Mesenchymal stem cell (in vitro differentiated cells and primary cell): ENCODE data around the gene TTR.

Experiments
- DNase-seq: peaks from one replicate; pipeline ENCODE4 v3.0.0-alpha.2; 2013
- H2AFZ ChIP-seq: one replicate; pipeline ENCODE4 v1.6.1; 2013; ENCODE audit warnings: low read depth, mild to moderate bottlenecking, control low read depth, inconsistent platforms, low read length, moderate library complexity
- H2AK5ac ChIP-seq: 2 replicates; pipeline ENCODE4 v1.6.1; 2013; ENCODE audit warnings: low read length, moderate library complexity, mild to moderate bottlenecking, inconsistent platforms; ENCODE audit not compliant: severe bottlenecking
- H2BK120ac ChIP-seq: one replicate; pipeline ENCODE4 v1.6.1; 2013; ENCODE audit warnings: low read depth, mild to moderate bottlenecking, inconsistent platforms, low read length, moderate library complexity
- H2BK12ac ChIP-seq, 2 experiments: one replicate each; pipeline ENCODE4 v1.6.1; 2013; ENCODE audit warnings: inconsistent platforms in 2 of 2, low read length in 2 of 2, mild to moderate bottlenecking in 2 of 2, moderate library complexity in 2 of 2, control low read depth in 1 of 2
- H2BK15ac ChIP-seq: one replicate; pipeline ENCODE4 v1.6.1; 2013; ENCODE audit warnings: mild to moderate bottlenecking, low read depth, inconsistent platforms; ENCODE audit not compliant: poor library complexity, severe bottlenecking
- H2BK5ac ChIP-seq: 2 replicates; pipeline ENCODE4 v1.6.1; 2013; ENCODE audit warnings: low read depth, mild to moderate bottlenecking, low read length, control low read depth, inconsistent platforms; ENCODE audit not compliant: poor library complexity, severe bottlenecking
- H3K14ac ChIP-seq, 2 experiments: one replicate each; pipeline ENCODE4 v1.6.1; 2013; ENCODE audit warnings: inconsistent platforms in 2 of 2, low read length in 2 of 2, control low read depth in 1 of 2, mild to moderate bottlenecking in 1 of 2, moderate library complexity in 1 of 2
- H3K18ac ChIP-seq, 2 experiments: one replicate each; pipeline ENCODE4 v1.6.1; 2013; ENCODE audit warnings: inconsistent platforms in 2 of 2, low read length in 2 of 2, control low read depth in 1 of 2, low read depth in 1 of 2, mild to moderate bottlenecking in 1 of 2
- H3K23ac ChIP-seq, 2 experiments: one replicate each; pipeline ENCODE4 v1.6.1; 2013; ENCODE audit warnings: inconsistent platforms in 2 of 2, low read length in 2 of 2, mild to moderate bottlenecking in 2 of 2, moderate library complexity in 2 of 2, control low read depth in 1 of 2
- H3K27ac ChIP-seq: 2 replicates; pipeline ENCODE4 v1.5.1; 2013; ENCODE audit warnings: mild to moderate bottlenecking, moderate library complexity, low read length, control low read depth, inconsistent platforms; ENCODE audit not compliant: poor library complexity, severe bottlenecking
- H3K27me3 ChIP-seq, 2 experiments: 2 replicates each; pipeline versions ENCODE4 v1.6.1 to v1.7.0; 2013; ENCODE audit warnings: low read length in 2 of 2, mild to moderate bottlenecking in 2 of 2, moderate library complexity in 2 of 2, control low read depth in 1 of 2, inconsistent platforms in 1 of 2; ENCODE audit not compliant: control insufficient read depth in 1 of 2, insufficient read depth in 1 of 2
- H3K36me3 ChIP-seq, 2 experiments: 2 replicates each; pipeline versions ENCODE4 v1.6.1 to v1.7.0; 2013; ENCODE audit warnings: low read length in 2 of 2, control low read depth in 1 of 2, inconsistent platforms in 1 of 2, low read depth in 1 of 2, mild to moderate bottlenecking in 1 of 2; ENCODE audit not compliant: insufficient read depth in 2 of 2, control insufficient read depth in 1 of 2
- H3K4ac ChIP-seq, 2 experiments: one replicate each; pipeline ENCODE4 v1.6.1; 2013; ENCODE audit warnings: inconsistent platforms in 2 of 2, low read length in 2 of 2, mild to moderate bottlenecking in 2 of 2, moderate library complexity in 2 of 2, control low read depth in 1 of 2, low read depth in 1 of 2
- H3K4me1 ChIP-seq: 2 replicates; pipeline ENCODE4 v1.6.1; 2013; ENCODE audit warnings: low read depth, low read length, control low read depth; ENCODE audit not compliant: control insufficient read depth, insufficient read depth
- H3K4me2 ChIP-seq: 2 replicates; pipeline ENCODE4 v1.6.1; 2013; ENCODE audit warnings: low read length, mild to moderate bottlenecking, inconsistent platforms; ENCODE audit not compliant: poor library complexity, severe bottlenecking
- H3K4me3 ChIP-seq, 2 experiments: 2 replicates each; pipeline versions ENCODE4 v1.5.1 to v1.7.0; 2013; ENCODE audit warnings: low read length in 2 of 2, mild to moderate bottlenecking in 2 of 2, control low read depth in 1 of 2, low read depth in 1 of 2; ENCODE audit not compliant: insufficient read depth in 1 of 2
- H3K79me1 ChIP-seq: replicated peaks from 2 replicates; pipeline ENCODE4 v1.6.1; 2013; ENCODE audit warnings: mild to moderate bottlenecking, control low read depth, low read length, inconsistent platforms; ENCODE audit not compliant: poor library complexity, severe bottlenecking
- H3K9ac ChIP-seq: 2 replicates; pipeline ENCODE4 v1.7.0; 2013; ENCODE audit warnings: mild to moderate bottlenecking, low read length, moderate library complexity
- H3K9me3 ChIP-seq: 2 replicates; pipeline ENCODE4 v1.7.0; 2013; ENCODE audit warnings: mild to moderate bottlenecking, low read length; ENCODE audit not compliant: control insufficient read depth
- H4K8ac ChIP-seq: one replicate; pipeline ENCODE4 v1.6.1; 2013; ENCODE audit warnings: inconsistent platforms, mild to moderate bottlenecking, low read length, moderate library complexity
- H4K91ac ChIP-seq: one replicate; pipeline ENCODE4 v1.6.1; 2013; ENCODE audit warnings: mild to moderate bottlenecking, low read length, inconsistent platforms
- whole genome bisulfite sequencing: methylation state at CpG from one replicate; pipeline ENCODE4 v1.1.7; 2013; ENCODE audit warnings: mixed read lengths; 5-methylcytosine and 5-hydroxymethylcytosine counted together

The TTR gene

DNA sequence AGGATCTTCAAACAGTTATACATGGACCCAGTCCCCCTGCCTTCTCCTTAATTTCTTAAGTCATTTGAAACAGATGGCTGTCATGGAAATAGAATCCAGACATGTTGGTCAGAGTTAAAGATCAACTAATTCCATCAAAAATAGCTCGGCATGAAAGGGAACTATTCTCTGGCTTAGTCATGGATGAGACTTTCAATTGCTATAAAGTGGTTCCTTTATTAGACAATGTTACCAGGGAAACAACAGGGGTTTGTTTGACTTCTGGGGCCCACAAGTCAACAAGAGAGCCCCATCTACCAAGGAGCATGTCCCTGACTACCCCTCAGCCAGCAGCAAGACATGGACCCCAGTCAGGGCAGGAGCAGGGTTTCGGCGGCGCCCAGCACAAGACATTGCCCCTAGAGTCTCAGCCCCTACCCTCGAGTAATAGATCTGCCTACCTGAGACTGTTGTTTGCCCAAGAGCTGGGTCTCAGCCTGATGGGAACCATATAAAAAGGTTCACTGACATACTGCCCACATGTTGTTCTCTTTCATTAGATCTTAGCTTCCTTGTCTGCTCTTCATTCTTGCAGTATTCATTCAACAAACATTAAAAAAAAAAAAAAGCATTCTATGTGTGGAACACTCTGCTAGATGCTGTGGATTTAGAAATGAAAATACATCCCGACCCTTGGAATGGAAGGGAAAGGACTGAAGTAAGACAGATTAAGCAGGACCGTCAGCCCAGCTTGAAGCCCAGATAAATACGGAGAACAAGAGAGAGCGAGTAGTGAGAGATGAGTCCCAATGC is 4.6 kb downstream of the TTR start:
- Histone ChIP-seq H3K27ac (peak overlapping the region; percentile 77), H3K9ac (peak overlapping the region; percentile 66), H3K14ac (no peak overlapping the region), H2AK5ac (peak overlapping the region; percentile 36), H3K4me1 (peaks cover 9% of the 10 kb centered on the region), H3K18ac (peak overlapping the region in 1 of 2 experiments; percentile 24), H2BK12ac (peak overlapping the region; percentile 69 to 91), H3K9me3 (no peaks in the 10 kb centered on the region), H2BK5ac (peak overlapping the region; percentile 31), H2BK15ac (no peak overlapping the region), H2BK120ac (no peak overlapping the region), H3K4ac (no peak overlapping the region), H3K79me1 (no peaks in the 10 kb centered on the region), H3K4me2 (no peak overlapping the region), H3K4me3 (no peak overlapping the region), H4K8ac (no peak overlapping the region), H3K36me3 (no peaks in the 10 kb centered on the region), H3K27me3 (peaks cover 0 to 8% of the 10 kb centered on the region in 2 experiments), H3K23ac (no peak overlapping the region), H4K91ac (no peak overlapping the region), H2AFZ (no peak overlapping the region)
- DNase-seq, result peak; percentile 80
- 91% methylated on average over 8 of the region's 9 CpGs for WGBS

DNA sequence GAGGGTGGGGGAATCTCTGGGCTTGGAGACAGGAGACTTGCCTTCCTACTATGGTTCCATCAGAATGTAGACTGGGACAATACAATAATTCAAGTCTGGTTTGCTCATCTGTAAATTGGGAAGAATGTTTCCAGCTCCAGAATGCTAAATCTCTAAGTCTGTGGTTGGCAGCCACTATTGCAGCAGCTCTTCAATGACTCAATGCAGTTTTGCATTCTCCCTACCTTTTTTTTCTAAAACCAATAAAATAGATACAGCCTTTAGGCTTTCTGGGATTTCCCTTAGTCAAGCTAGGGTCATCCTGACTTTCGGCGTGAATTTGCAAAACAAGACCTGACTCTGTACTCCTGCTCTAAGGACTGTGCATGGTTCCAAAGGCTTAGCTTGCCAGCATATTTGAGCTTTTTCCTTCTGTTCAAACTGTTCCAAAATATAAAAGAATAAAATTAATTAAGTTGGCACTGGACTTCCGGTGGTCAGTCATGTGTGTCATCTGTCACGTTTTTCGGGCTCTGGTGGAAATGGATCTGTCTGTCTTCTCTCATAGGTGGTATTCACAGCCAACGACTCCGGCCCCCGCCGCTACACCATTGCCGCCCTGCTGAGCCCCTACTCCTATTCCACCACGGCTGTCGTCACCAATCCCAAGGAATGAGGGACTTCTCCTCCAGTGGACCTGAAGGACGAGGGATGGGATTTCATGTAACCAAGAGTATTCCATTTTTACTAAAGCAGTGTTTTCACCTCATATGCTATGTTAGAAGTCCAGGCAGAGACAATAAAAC is 6.5 kb downstream of the TTR start:
- no peak overlapping the region for H3K9ac ChIP-seq
- H2AFZ ChIP-seq, result no peak overlapping the region
- no peak overlapping the region for H2BK12ac ChIP-seq
- H3K27ac ChIP-seq, result no peak overlapping the region
- H2BK120ac ChIP-seq, result no peak overlapping the region
- no peak overlapping the region for H3K4me3 ChIP-seq
- no peak overlapping the region for H4K8ac ChIP-seq
- H2BK15ac ChIP-seq, result no peak overlapping the region
- H3K4me1 ChIP-seq, result peaks cover 6% of the 10 kb centered on the region
- no peaks in the 10 kb centered on the region for H3K9me3 ChIP-seq
- H3K18ac ChIP-seq, result no peak overlapping the region
- no peak for DNase-seq
- H3K79me1 ChIP-seq, result no peaks in the 10 kb centered on the region
- WGBS, result 95% methylated on average over 12 of the region's 13 CpGs
- no peak overlapping the region for H4K91ac ChIP-seq
- no peak overlapping the region for H3K4ac ChIP-seq
- no peak overlapping the region for H2AK5ac ChIP-seq
- no peaks in the 10 kb centered on the region for H3K36me3 ChIP-seq
- H3K27me3 ChIP-seq, result peaks cover 0 to 2% of the 10 kb centered on the region in 2 experiments
- H3K4me2 ChIP-seq, result no peak overlapping the region
- H3K14ac ChIP-seq, result no peak overlapping the region
- no peak overlapping the region for H2BK5ac ChIP-seq
- H3K23ac ChIP-seq, result no peak overlapping the region

DNA sequence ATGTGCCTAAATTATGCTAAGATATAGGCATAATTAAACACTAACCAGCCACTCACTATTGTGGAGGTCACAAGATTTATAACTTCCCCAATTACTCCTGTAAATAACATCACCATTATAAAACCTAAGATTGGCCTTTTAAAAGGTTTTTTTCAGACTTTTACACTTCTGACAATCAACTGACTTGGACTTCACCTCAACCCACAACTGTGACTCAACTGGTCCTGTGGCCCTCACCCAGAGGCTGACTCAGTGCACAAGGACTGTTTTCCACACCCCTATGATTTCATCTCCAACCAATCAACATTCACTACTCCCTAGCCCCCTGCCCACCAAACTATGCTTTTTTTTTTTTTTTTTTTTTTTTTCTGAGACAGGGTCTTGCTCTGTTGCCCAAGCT is 11.6 kb downstream of the TTR start:
- no peak overlapping the region for H3K4me3 ChIP-seq
- no peak overlapping the region for H2BK5ac ChIP-seq
- no peak overlapping the region for H2BK12ac ChIP-seq

DNA sequence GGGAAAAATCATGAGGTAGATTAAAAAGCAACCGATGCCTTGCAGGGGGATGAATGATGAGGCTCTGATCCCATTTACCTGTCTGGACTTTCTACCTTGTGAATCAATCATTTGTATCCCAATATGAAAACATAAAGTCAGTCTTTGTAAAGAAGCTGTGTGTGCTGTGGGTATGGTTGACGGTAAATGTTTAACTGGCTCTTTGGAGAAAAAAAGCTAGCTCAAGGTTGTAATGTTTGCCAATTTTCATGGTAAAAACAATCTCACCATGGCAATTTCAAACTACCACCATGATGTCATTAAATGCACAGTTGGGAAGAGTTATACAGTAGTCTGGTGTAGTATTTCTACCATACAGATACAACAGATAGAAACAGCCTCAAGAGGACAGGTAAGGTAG is 14.6 kb downstream of the TTR start:
- no peak overlapping the region for H2AK5ac ChIP-seq

More for the DNA sequence above, 11.6 kb downstream of the TTR start:
- no peak overlapping the region for H3K23ac ChIP-seq
- H3K9ac ChIP-seq, result peak overlapping the region; percentile 34
- H3K79me1 ChIP-seq, result no peaks in the 10 kb centered on the region
- H3K4ac ChIP-seq, result no peak overlapping the region
- H3K4me1 ChIP-seq, result peaks cover 1% of the 10 kb centered on the region
- H2AK5ac ChIP-seq, result no peak overlapping the region
- no peak overlapping the region for H4K91ac ChIP-seq
- H2BK15ac ChIP-seq, result no peak overlapping the region
- no peaks in the 10 kb centered on the region for H3K36me3 ChIP-seq
- DNase-seq, result no peak
- H3K9me3 ChIP-seq, result no peaks in the 10 kb centered on the region
- no peak overlapping the region for H3K4me2 ChIP-seq
- no peak overlapping the region for H3K18ac ChIP-seq
- H2BK120ac ChIP-seq, result no peak overlapping the region
- no peaks in the 10 kb centered on the region for H3K27me3 ChIP-seq
- no peak overlapping the region for H3K14ac ChIP-seq
- H3K27ac ChIP-seq, result no peak overlapping the region
- H4K8ac ChIP-seq, result no peak overlapping the region
- H2AFZ ChIP-seq, result no peak overlapping the region

More for the DNA sequence above, 14.6 kb downstream of the TTR start:
- H2BK5ac ChIP-seq, result no peak overlapping the region
- 100% methylated on average over 1 of the region's 2 CpGs for WGBS
- no peak overlapping the region for H2BK120ac ChIP-seq
- H4K91ac ChIP-seq, result no peak overlapping the region
- no peak overlapping the region for H3K18ac ChIP-seq
- no peak overlapping the region for H4K8ac ChIP-seq
- no peak overlapping the region for H3K9ac ChIP-seq
- no peak overlapping the region for H2BK15ac ChIP-seq
- no peak overlapping the region for H3K4me3 ChIP-seq
- no peak overlapping the region for H2BK12ac ChIP-seq
- no peak overlapping the region for H3K23ac ChIP-seq
- H3K4me2 ChIP-seq, result no peak overlapping the region
- H3K79me1 ChIP-seq, result no peaks in the 10 kb centered on the region
- H3K9me3 ChIP-seq, result no peaks in the 10 kb centered on the region
- no peaks in the 10 kb centered on the region for H3K27me3 ChIP-seq
- DNase-seq, result no peak
- H3K14ac ChIP-seq, result no peak overlapping the region
- no peaks in the 10 kb centered on the region for H3K36me3 ChIP-seq
- H3K27ac ChIP-seq, result no peak overlapping the region
- no peak overlapping the region for H3K4ac ChIP-seq
- no peak overlapping the region for H2AFZ ChIP-seq
- H3K4me1 ChIP-seq, result no peaks in the 10 kb centered on the region
